Measurements from ENCODE around the gene TRPC3.

DNA sequence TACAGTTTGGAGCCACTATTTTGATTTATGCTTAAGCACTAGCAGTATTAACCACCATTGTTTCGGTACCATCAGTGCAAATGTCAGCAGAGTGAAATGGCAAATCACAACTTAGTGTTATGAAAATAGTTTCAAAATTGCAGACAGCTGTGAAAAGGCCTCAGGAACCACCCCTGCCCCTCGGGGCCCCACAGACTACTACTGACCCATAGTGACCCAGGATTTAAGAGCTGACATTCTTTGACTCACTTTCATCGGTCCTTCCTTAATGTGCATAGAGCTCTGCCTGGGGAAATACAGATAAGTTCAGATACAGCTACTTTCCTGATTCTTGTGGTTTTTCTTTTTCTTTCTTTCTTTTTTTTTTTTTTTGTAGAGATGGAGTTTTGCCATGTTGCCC is 78.3 kb downstream of the TRPC3 start:
- no peak for TF ChIP-seq POU6F1 (CRISPR knock-in tag; IDR thresholded peaks at IDR 0.05; ENCODE audit: borderline replicate concordance, low read depth)
- no peak for TF ChIP-seq PPARA (CRISPR knock-in tag; IDR thresholded peaks at IDR 0.05; ENCODE audit: borderline replicate concordance)
- TF ChIP-seq PATZ1 (CRISPR knock-in tag; IDR thresholded peaks at IDR 0.05; ENCODE audit: borderline replicate concordance), result no peak
- no peak for TF ChIP-seq GLIS3 (CRISPR knock-in tag; IDR thresholded peaks at IDR 0.05)
- no peak for TF ChIP-seq ZFP3 (CRISPR knock-in tag; IDR thresholded peaks at IDR 0.05)
- TF ChIP-seq ISL1 (CRISPR knock-in tag; IDR thresholded peaks at IDR 0.05), result no peak
- TF ChIP-seq ZFP30 (CRISPR knock-in tag; IDR thresholded peaks at IDR 0.05), result no peak
- TF ChIP-seq TCF4 (CRISPR knock-in tag; IDR thresholded peaks at IDR 0.05; ENCODE audit: borderline replicate concordance), result no peak
- TF ChIP-seq, protein P1, sequence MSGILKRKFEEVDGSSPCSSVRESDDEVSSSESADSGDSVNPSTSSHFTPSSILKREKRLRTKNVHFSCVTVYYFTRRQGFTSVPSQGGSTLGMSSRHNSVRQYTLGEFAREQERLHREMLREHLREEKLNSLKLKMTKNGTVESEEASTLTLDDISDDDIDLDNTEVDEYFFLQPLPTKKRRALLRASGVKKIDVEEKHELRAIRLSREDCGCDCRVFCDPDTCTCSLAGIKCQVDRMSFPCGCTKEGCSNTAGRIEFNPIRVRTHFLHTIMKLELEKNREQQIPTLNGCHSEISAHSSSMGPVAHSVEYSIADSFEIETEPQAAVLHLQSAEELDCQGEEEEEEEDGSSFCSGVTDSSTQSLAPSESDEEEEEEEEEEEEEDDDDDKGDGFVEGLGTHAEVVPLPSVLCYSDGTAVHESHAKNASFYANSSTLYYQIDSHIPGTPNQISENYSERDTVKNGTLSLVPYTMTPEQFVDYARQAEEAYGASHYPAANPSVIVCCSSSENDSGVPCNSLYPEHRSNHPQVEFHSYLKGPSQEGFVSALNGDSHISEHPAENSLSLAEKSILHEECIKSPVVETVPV (CRISPR knock-in tag; IDR thresholded peaks at IDR 0.05), result no peak
- TF ChIP-seq, protein P2, sequence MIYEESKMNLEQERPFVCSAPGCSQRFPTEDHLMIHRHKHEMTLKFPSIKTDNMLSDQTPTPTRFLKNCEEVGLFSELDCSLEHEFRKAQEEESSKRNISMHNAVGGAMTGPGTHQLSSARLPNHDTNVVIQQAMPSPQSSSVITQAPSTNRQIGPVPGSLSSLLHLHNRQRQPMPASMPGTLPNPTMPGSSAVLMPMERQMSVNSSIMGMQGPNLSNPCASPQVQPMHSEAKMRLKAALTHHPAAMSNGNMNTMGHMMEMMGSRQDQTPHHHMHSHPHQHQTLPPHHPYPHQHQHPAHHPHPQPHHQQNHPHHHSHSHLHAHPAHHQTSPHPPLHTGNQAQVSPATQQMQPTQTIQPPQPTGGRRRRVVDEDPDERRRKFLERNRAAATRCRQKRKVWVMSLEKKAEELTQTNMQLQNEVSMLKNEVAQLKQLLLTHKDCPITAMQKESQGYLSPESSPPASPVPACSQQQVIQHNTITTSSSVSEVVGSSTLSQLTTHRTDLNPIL (CRISPR knock-in tag; IDR thresholded peaks at IDR 0.05; ENCODE audit: low read depth), result no peak
- no peak for TF ChIP-seq ZC3H10 (CRISPR knock-in tag; IDR thresholded peaks at IDR 0.05)
- no peak for TF ChIP-seq ZNF565 (CRISPR knock-in tag; conservative IDR thresholded peaks at IDR 0.05; ENCODE audit: low read depth)

Measured in SK-N-SH treated with all-trans-retinoic acid at 6 μM for 48 hours (cell line).